LNCaP clone FGC (cell line): ENCODE data around the gene OXNAD1.

Experiments used
- DNase-seq: peaks from one replicate; pipeline ENCODE4 v3.0.0-alpha.2; 2011; ENCODE audit warnings: low read depth
- H3K4me3 ChIP-seq: 2 replicates; pipeline ENCODE4 v1.5.1; 2011; ENCODE audit warnings: mild to moderate bottlenecking, low read depth, low read length, control low read depth
- TF ChIP-seq, protein P1 (sequence below): IDR thresholded peaks from 2 replicates; pipeline ENCODE4 v1.5.1; 2012; ENCODE audit warnings: mild to moderate bottlenecking; ENCODE audit not compliant: control insufficient read depth, insufficient read depth; ENCODE audit errors: extremely low read depth

The OXNAD1 gene

GRCh38 chr3:16336825-16337224 is 71.8 kb downstream of the OXNAD1 start:
- no peak overlapping the region for H3K4me3 ChIP-seq
- TF ChIP-seq, protein P1, sequence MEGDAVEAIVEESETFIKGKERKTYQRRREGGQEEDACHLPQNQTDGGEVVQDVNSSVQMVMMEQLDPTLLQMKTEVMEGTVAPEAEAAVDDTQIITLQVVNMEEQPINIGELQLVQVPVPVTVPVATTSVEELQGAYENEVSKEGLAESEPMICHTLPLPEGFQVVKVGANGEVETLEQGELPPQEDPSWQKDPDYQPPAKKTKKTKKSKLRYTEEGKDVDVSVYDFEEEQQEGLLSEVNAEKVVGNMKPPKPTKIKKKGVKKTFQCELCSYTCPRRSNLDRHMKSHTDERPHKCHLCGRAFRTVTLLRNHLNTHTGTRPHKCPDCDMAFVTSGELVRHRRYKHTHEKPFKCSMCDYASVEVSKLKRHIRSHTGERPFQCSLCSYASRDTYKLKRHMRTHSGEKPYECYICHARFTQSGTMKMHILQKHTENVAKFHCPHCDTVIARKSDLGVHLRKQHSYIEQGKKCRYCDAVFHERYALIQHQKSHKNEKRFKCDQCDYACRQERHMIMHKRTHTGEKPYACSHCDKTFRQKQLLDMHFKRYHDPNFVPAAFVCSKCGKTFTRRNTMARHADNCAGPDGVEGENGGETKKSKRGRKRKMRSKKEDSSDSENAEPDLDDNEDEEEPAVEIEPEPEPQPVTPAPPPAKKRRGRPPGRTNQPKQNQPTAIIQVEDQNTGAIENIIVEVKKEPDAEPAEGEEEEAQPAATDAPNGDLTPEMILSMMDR = no peak
- DNase-seq = no peak

DNA sequence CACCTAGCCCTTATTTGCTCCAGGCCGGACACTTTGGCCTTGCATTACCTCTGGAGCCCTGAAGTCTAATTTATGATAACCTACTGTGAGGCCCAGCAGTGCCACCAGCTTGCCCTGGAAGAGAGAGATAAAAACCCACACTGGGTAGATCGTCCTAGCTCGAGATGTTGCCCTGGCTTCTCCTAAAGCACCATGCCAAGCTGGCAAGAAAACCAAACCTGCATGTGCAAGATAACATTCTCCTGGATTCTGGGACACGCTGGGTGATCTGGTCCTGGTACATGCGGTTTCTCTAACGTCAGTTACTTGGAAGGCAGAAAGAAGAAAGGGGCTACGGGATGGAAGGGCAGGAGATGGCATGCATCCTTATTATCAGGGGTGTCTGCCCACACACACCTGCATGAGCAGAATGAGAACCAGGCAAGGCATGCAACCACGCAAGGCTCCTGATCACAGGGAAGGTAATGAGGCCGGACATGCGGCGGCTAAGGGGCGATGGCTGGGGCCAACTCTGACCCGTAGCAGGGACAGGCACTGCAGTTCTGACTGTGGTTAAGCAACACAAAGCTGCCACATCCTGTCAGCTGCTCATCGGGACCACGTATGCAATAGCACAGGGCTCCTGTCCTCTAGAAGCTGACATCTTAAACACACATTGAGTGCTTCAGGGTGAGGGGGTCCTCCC is 73.0 kb downstream of the OXNAD1 start:
- TF ChIP-seq, protein P1 = no peak
- no peak for DNase-seq
- no peak overlapping the region for H3K4me3 ChIP-seq

GRCh38 chr3:16338999-16339398 is 74.0 kb downstream of the OXNAD1 start:
- no peak for DNase-seq
- TF ChIP-seq, protein P1 = no peak
- H3K4me3 ChIP-seq = no peak overlapping the region

- TF ChIP-seq, protein P1 = no peak
- no peak for DNase-seq
- no peak overlapping the region for H3K4me3 ChIP-seq
Measured at GRCh38 chr3:16343101-16343500, 78.1 kb downstream of the OXNAD1 start.

GRCh38 chr3:16346413-16347081 is 81.5 kb downstream of the OXNAD1 start:
- no peak overlapping the region for H3K4me3 ChIP-seq
- no peak for DNase-seq
- TF ChIP-seq, protein P1 = no peak

- DNase-seq = no peak
- TF ChIP-seq, protein P1 = no peak
- H3K4me3 ChIP-seq = no peak overlapping the region
Measured at GRCh38 chr3:16347548-16347947, 82.5 kb downstream of the OXNAD1 start.
